Type B pancreatic cell (in vitro differentiated cells): Measurements from ENCODE around the gene CABLES1. TPM values are rescaled to one million over a fixed set of nuclear protein-coding genes. Genes with fewer than 3 reads are reported as not detected.
A peak's percentile ranks its signal among the peaks of the same experiment; 100 is the strongest.

Experiments used
- DNase-seq: peaks from one replicate; pipeline ENCODE4 v3.0.0; 2021; ENCODE audit warnings: mixed read lengths; ENCODE audit not compliant: unreplicated experiment; ENCODE audit errors: extremely low spot score
- H3K27ac Mint-ChIP-seq: 2 replicates; pipeline ENCODE4 v1.8.0; 2021; ENCODE audit warnings: mild to moderate bottlenecking, mixed read lengths
- H3K27me3 Mint-ChIP-seq: 2 replicates; pipeline ENCODE4 v1.8.0; 2021; ENCODE audit warnings: mixed read lengths
- H3K36me3 Mint-ChIP-seq: 2 replicates; pipeline ENCODE4 v1.8.0; 2021; ENCODE audit warnings: mixed read lengths
- H3K4me1 Mint-ChIP-seq: one replicate; pipeline ENCODE4 v1.8.0; 2021; ENCODE audit warnings: mixed read lengths; ENCODE audit not compliant: unreplicated experiment
- H3K4me3 Mint-ChIP-seq: 2 replicates; pipeline ENCODE4 v1.8.0; 2021; ENCODE audit warnings: mild to moderate bottlenecking, mixed read lengths
- H3K9me3 Mint-ChIP-seq: 2 replicates; pipeline ENCODE4 v1.8.0; 2021; ENCODE audit warnings: mixed read lengths
- CTCF ChIP-seq: fragments of 200-600 bp; sonication (generic); conservative IDR thresholded peaks from 2 replicates; pipeline ENCODE4 v1.5.0; 2021; ENCODE audit warnings: antibody characterized with exemption, mild to moderate bottlenecking
- total RNA-seq: library from RNA; stranded (reverse); gene quantifications from 2 replicates; pipeline ENCODE4 v1.2.1, GENCODE V29; 2021; ENCODE audit warnings: low replicate concordance

Gene CABLES1
- total RNA-seq, 1 donor from 2014 or later, result 11.4 TPM

DNA sequence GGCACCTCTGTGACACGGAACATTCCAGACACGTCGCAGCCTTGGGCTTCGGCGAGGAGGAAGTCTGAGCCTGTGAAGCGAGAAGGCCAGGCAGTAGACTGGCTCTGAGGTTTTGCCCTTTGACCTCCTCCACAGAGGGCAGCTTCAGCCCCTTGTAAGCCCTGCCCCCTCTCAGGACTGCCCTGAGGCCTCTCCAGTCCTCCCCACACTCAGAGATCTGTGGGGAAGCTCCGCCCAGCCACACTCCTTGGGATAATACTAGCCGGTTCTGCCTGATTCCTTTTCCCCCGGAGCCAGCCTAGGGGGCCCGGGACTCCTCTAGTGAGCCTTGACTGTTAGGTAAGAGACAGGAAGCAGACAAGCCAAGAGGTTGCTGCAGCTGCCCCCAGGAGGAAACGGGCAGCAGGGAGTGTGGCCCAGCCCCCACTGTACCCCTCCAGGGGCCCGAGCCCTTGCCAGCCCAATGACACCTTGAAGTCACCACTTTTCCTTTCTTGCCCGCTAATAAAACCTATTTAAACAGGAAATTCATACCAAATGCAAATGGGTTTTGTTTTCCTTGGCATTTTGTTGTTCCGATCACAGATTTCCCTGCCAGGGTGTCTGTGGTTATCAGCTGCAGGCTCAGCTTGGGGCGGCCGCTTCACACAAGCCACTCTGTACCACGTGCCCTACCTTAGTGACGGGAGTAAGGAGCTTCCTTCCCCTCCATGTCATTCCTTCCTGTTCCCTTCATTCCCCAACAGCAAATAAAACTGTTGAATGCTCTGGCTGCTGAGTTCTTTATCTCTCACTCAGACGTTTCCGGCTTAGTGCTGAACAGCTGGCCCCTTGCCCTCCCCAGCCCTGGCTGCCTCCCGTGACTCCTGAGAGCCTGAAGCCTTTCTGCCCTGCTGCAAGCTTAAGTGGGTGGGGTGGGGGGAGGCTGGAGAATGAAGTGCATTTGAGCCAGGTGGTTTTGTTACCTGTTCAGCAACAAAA lies 124.7 kb downstream of the CABLES1 start:
- H3K27me3 Mint-ChIP-seq, result no peaks in the 10 kb centered on the region
- DNase-seq, result no peak
- H3K4me1 Mint-ChIP-seq, result peaks cover 39% of the 10 kb centered on the region
- H3K4me3 Mint-ChIP-seq, result peak overlapping the region; percentile 80
- H3K36me3 Mint-ChIP-seq, result peaks cover 11% of the 10 kb centered on the region
- H3K27ac Mint-ChIP-seq, result peak overlapping the region; percentile 92
- no peak for TF ChIP-seq CTCF
- no peaks in the 10 kb centered on the region for H3K9me3 Mint-ChIP-seq

DNA sequence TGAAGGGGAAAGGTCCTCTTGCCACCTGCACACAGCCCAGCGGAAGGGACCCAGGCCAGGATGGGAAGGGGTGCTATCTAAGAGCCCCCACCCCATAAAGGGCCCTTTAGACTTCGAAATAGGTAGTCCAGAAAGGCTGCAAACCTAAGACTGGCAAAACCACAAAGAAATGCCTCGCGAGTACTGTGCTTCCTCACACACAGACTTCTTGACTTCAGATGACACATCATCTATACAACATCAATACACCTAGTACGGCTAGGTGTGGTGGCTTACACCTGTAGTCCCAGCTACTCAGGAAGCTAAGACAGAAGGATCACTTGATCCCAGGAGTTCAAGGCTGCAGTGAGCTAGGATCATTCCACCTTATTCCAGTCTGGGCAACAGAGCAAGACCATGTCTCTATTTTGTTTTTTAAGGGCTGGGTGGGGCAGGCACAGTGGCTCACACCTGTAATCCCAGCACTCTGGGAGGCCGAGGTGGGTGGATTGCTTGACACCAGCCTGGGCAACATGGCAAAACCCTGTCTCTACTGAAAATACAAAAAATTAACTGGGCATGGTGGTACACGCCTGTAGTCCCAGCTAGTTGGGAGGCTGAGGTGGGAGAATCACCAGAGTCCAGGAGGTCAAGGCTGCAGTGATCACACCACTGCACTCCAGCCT lies 125.8 kb downstream of the CABLES1 start:
- no peak for DNase-seq
- peaks cover 9% of the 10 kb centered on the region for H3K36me3 Mint-ChIP-seq
- no peak for TF ChIP-seq CTCF
- H3K4me1 Mint-ChIP-seq, result peaks cover 39% of the 10 kb centered on the region
- no peaks in the 10 kb centered on the region for H3K9me3 Mint-ChIP-seq
- peak overlapping the region; percentile 92 for H3K27ac Mint-ChIP-seq
- H3K4me3 Mint-ChIP-seq, result peak overlapping the region; percentile 31
- no peaks in the 10 kb centered on the region for H3K27me3 Mint-ChIP-seq

- no peaks in the 10 kb centered on the region for H3K9me3 Mint-ChIP-seq
- no peak overlapping the region for H3K4me3 Mint-ChIP-seq
- no peak for TF ChIP-seq CTCF
- no peak overlapping the region for H3K27ac Mint-ChIP-seq
- H3K36me3 Mint-ChIP-seq, result no peaks in the 10 kb centered on the region
- peaks cover 26% of the 10 kb centered on the region for H3K4me1 Mint-ChIP-seq
- DNase-seq, result no peak
- H3K27me3 Mint-ChIP-seq, result no peaks in the 10 kb centered on the region
These were observed 128.4 kb downstream of the CABLES1 start for GRCh38 chr18:23263551-23264235.

- Mint-ChIP-seq H3K4me1 (peaks cover 5% of the 10 kb centered on the region), H3K4me3 (no peak overlapping the region), H3K27ac (no peak overlapping the region), H3K9me3 (peaks cover 6% of the 10 kb centered on the region), H3K36me3 (peaks cover 6% of the 10 kb centered on the region), H3K27me3 (no peaks in the 10 kb centered on the region)
- no peak for TF ChIP-seq CTCF
- DNase-seq, result no peak
These were observed 130.6 kb downstream of the CABLES1 start for GRCh38 chr18:23265682-23266399.

GRCh38 chr18:23266717-23267446 lies 131.6 kb downstream of the CABLES1 start:
- no peak overlapping the region for H3K27ac Mint-ChIP-seq
- H3K27me3 Mint-ChIP-seq, result no peaks in the 10 kb centered on the region
- H3K9me3 Mint-ChIP-seq, result peaks cover 6% of the 10 kb centered on the region
- no peak overlapping the region for H3K4me3 Mint-ChIP-seq
- peaks cover 6% of the 10 kb centered on the region for H3K36me3 Mint-ChIP-seq
- no peak for TF ChIP-seq CTCF
- H3K4me1 Mint-ChIP-seq, result peaks cover 5% of the 10 kb centered on the region
- no peak for DNase-seq
